Progenitor cell of endocrine pancreas (in vitro differentiated cells): ENCODE data around the gene MX1. TPM values are rescaled to one million over a fixed set of nuclear protein-coding genes. Genes with fewer than 3 reads are reported as not detected.

Experiments used
- DNase-seq: peaks from one replicate; pipeline ENCODE4 v3.0.0; 2021; ENCODE audit warnings: low spot score; ENCODE audit not compliant: unreplicated experiment
- H3K27ac Mint-ChIP-seq: 2 replicates; pipeline ENCODE4 v1.8.0; 2021; ENCODE audit warnings: mild to moderate bottlenecking, moderate library complexity, mixed read lengths
- H3K27me3 Mint-ChIP-seq: 2 replicates; pipeline ENCODE4 v1.8.0; 2021; ENCODE audit warnings: mixed read lengths
- H3K36me3 Mint-ChIP-seq: 2 replicates; pipeline ENCODE4 v1.8.0; 2022; ENCODE audit warnings: mixed read lengths; ENCODE audit not compliant: insufficient read depth
- H3K4me1 Mint-ChIP-seq: 2 replicates; pipeline ENCODE4 v1.8.0; 2021; ENCODE audit warnings: low read depth, mixed read lengths
- H3K4me3 Mint-ChIP-seq: 2 replicates; pipeline ENCODE4 v1.8.0; 2021; ENCODE audit warnings: low read depth, mild to moderate bottlenecking, moderate library complexity, mixed read lengths
- H3K9me3 Mint-ChIP-seq: 2 replicates; pipeline ENCODE4 v1.8.0; 2021; ENCODE audit warnings: low read depth, mixed read lengths
- total RNA-seq: library from RNA; stranded (reverse); gene quantifications from 2 replicates; pipeline ENCODE4 v1.2.1, GENCODE V29; 2021
- TF ChIP-seq, protein P1 (sequence below): fragments of 200-600 bp; sonication (generic); IDR thresholded peaks from one replicate; pipeline ENCODE4 v1.5.0; 2021; ENCODE audit warnings: antibody characterized with exemption, mild to moderate bottlenecking; ENCODE audit not compliant: unreplicated experiment

Gene MX1
- total RNA-seq, 1 donor from 2014 or later: 2.1 TPM

DNA sequence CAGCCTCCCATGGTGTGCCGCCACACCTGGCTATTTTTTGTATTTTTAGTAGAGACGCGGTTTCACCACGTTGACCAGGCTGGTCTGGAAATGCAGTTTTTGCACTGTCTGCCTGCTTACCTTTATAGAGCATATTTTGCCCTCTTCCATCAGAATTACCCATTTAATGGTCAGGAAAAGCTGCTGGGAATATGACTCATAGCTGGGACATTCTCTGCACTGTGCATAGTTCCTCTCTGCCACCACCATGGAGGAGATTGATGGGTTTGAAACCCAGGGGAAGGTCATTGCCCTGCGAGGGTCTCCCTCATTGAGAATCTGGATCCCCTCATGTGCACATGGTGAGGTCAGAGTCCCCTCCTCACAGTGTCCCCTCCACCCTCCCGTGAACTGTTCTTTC lies 32.1 kb downstream of the MX1 start:
- Mint-ChIP-seq H3K36me3 (peaks cover 6% of the 10 kb centered on the region), H3K9me3 (no peaks in the 10 kb centered on the region), H3K27ac (no peak overlapping the region), H3K27me3 (peaks cover 8% of the 10 kb centered on the region), H3K4me3 (no peak overlapping the region), H3K4me1 (peaks cover 3% of the 10 kb centered on the region)
- DNase-seq: no peak
- TF ChIP-seq, protein P1, sequence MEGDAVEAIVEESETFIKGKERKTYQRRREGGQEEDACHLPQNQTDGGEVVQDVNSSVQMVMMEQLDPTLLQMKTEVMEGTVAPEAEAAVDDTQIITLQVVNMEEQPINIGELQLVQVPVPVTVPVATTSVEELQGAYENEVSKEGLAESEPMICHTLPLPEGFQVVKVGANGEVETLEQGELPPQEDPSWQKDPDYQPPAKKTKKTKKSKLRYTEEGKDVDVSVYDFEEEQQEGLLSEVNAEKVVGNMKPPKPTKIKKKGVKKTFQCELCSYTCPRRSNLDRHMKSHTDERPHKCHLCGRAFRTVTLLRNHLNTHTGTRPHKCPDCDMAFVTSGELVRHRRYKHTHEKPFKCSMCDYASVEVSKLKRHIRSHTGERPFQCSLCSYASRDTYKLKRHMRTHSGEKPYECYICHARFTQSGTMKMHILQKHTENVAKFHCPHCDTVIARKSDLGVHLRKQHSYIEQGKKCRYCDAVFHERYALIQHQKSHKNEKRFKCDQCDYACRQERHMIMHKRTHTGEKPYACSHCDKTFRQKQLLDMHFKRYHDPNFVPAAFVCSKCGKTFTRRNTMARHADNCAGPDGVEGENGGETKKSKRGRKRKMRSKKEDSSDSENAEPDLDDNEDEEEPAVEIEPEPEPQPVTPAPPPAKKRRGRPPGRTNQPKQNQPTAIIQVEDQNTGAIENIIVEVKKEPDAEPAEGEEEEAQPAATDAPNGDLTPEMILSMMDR: no peak

DNA sequence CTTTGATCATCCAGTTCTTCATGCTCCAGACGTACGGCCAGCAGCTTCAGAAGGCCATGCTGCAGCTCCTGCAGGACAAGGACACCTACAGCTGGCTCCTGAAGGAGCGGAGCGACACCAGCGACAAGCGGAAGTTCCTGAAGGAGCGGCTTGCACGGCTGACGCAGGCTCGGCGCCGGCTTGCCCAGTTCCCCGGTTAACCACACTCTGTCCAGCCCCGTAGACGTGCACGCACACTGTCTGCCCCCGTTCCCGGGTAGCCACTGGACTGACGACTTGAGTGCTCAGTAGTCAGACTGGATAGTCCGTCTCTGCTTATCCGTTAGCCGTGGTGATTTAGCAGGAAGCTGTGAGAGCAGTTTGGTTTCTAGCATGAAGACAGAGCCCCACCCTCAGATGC lies 32.5 kb downstream of the MX1 start:
- H3K27ac Mint-ChIP-seq: no peak overlapping the region
- TF ChIP-seq, protein P1: no peak
- peaks cover 9% of the 10 kb centered on the region for H3K36me3 Mint-ChIP-seq
- peaks cover under 1% of the 10 kb centered on the region for H3K9me3 Mint-ChIP-seq
- H3K4me1 Mint-ChIP-seq: peaks cover 3% of the 10 kb centered on the region
- DNase-seq: no peak
- no peak overlapping the region for H3K4me3 Mint-ChIP-seq
- H3K27me3 Mint-ChIP-seq: peaks cover 8% of the 10 kb centered on the region

DNA sequence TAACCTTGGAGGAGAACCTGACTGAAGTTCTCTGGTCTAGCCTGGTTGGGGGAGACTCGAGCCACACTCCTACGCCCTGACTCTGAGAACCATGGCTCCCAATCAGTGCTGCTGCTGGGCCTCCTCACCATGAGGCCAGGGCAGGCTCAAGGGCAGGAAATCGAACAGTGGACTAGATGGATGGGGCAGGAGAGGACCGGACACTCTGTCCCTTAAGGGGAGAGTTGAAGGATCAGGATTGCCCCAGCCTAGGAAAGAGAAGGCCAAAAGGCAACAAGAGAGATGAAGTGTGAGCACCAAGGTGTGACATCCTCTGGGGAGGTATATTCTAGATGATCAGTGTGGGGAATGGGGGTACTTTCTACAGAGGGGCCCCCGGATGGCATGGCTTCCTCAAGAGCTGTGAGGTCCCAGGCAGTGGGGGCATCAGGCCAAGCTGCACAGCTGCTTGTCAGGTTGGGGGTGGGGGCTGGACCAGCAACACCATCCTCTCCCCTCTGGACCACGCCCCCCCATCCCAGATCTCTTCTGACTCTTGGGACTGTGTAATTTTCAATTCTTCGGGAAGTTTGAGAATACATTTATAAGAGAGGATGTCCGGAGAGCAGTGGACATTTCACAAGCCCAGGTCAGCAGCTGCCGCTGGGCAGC lies 34.0 kb downstream of the MX1 start:
- H3K9me3 Mint-ChIP-seq: peaks cover 14% of the 10 kb centered on the region
- H3K4me3 Mint-ChIP-seq: no peak overlapping the region
- no peak for DNase-seq
- peaks cover 23% of the 10 kb centered on the region for H3K36me3 Mint-ChIP-seq
- H3K27ac Mint-ChIP-seq: no peak overlapping the region
- peaks cover 8% of the 10 kb centered on the region for H3K27me3 Mint-ChIP-seq
- TF ChIP-seq, protein P1: no peak
- H3K4me1 Mint-ChIP-seq: peaks cover 3% of the 10 kb centered on the region

DNA sequence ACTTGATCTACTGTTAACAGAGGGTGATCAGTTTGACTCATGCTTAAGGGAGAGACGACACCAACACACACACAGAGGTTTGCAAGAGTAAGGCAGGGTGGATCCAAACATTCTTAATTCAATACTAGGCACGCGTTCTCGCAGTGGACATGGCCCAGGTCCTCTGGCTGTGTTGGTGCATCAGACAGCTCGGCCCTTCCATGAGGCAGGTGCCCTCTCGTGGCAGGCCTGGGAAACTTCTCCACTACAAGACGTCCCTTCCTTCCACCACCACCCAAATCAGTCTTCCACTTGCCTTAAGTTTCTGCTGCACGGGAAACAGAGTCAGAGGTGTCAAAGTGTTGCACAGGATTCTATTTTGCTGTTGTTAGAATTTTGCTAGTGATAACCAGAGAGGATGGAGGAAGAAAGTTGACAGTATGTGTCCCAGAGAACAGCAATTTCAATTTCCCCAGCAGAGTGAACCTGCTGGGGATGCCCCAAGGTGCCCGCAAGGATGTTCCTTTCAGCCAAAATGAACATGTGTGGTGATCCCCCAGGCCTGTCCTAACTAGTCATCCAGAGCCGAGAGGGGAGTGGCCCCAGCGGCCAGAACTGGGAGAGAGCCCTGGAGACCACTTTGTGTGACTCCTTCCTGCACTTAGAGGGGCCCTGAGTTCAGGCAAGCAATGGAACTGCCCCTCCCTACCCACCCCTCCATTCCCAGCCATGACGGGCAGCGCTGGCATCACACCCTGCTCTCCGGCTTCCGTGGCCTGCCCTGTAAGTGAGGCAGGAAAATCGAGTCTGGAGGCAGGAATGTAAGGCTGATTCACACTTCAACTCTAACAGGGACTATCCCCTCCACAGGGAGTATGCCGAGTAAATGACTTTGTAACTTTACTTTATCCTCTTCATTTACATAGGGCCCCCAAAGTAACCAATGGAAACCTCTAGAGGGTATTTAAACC lies 34.8 kb downstream of the MX1 start:
- H3K27ac Mint-ChIP-seq: no peak overlapping the region
- TF ChIP-seq, protein P1: peak; percentile 81

DNA sequence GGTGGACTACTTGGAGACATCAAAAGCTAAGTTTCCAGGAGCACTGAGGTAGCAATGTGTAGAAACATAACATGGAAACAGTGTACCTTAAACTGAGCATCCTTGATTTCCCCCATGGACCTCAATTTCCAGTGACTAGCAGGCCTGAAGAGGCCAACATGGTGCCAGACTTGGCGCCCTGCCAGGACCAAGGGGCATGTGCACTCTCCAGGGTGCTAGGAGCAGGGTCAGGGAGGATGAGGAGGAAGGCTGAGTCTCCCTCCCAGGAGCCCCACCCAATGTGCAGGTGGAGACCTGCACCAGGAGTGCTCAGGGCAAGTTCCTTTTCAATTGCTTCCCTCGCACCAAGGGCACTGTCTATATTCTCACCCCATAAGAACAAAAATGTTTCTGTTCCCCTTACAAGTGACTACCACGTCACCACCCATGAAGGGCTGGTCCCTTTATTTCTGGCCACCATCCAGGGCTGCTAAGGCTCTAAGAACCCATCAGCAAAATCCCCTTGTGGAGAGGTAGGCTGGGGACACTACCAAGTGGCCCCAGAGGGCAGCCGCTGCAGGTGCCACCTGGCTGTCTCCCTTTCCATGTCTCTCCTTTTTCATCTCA lies 39.2 kb downstream of the MX1 start:
- TF ChIP-seq, protein P1: no peak
- Mint-ChIP-seq H3K27ac (no peak overlapping the region), H3K9me3 (peaks cover 14% of the 10 kb centered on the region), H3K4me3 (no peak overlapping the region), H3K4me1 (no peaks in the 10 kb centered on the region), H3K27me3 (peaks cover 3% of the 10 kb centered on the region), H3K36me3 (peaks cover 53% of the 10 kb centered on the region)
- DNase-seq: no peak

More for the DNA sequence above, 34.8 kb downstream of the MX1 start:
- peaks cover 8% of the 10 kb centered on the region for H3K27me3 Mint-ChIP-seq
- peaks cover 3% of the 10 kb centered on the region for H3K4me1 Mint-ChIP-seq
- DNase-seq: peak; percentile 52
- H3K9me3 Mint-ChIP-seq: peaks cover 14% of the 10 kb centered on the region
- peaks cover 32% of the 10 kb centered on the region for H3K36me3 Mint-ChIP-seq
- H3K4me3 Mint-ChIP-seq: no peak overlapping the region
